Measurements from ENCODE around the gene FHL2. TPM values are rescaled to one million over a fixed set of nuclear protein-coding genes. Genes with fewer than 3 reads are reported as not detected.

FHL2 gene
- total and polyA plus RNA-seq, 2 of the 13 experiments (the other 11 are each of a cell fraction or from before 2014, with no cell fraction given) = 1.9 to 74.8 TPM

- TF ChIP-seq ZSCAN20 (CRISPR knock-in tag; IDR thresholded peaks at IDR 0.05; ENCODE audit: borderline replicate concordance) = no peak
- peak; percentile 95; the same call in 1 of the 2 replicates for TF ChIP-seq THAP7 (CRISPR knock-in tag; IDR thresholded peaks at IDR 0.05)
- TF ChIP-seq ZBTB42 (CRISPR knock-in tag; IDR thresholded peaks at IDR 0.05) = no peak
- 0 out of 2 replicates have a peak, but pooled peaks have one; percentile 23 for TF ChIP-seq EEA1 (CRISPR knock-in tag; IDR thresholded peaks at IDR 0.05; ENCODE audit: borderline replicate concordance)
- TF ChIP-seq ZNF704 (CRISPR knock-in tag; IDR thresholded peaks at IDR 0.05; ENCODE audit: borderline replicate concordance) = peak; percentile 99
- TF ChIP-seq ZBTB39 (CRISPR knock-in tag; IDR thresholded peaks at IDR 0.05) = no peak
- peak; percentile 92; the same call in 1 of the 2 replicates for TF ChIP-seq ZNF616 (CRISPR knock-in tag; IDR thresholded peaks at IDR 0.05; ENCODE audit: low read depth)
- TF ChIP-seq CBX5 (CRISPR knock-in tag; IDR thresholded peaks at IDR 0.05; ENCODE audit: borderline replicate concordance) = peak; percentile 56; the same call in 1 of the 2 replicates
- no peak for TF ChIP-seq ATRX (CRISPR knock-in tag; IDR thresholded peaks at IDR 0.05; ENCODE audit: borderline replicate concordance)
- TF ChIP-seq ZNF546 (CRISPR knock-in tag; conservative IDR thresholded peaks at IDR 0.05) = peak; percentile 88
- 0 out of 2 replicates have a peak, but pooled peaks have one; percentile 56 for TF ChIP-seq ZFP90 (CRISPR knock-in tag; IDR thresholded peaks at IDR 0.05; ENCODE audit: borderline replicate concordance)
- peak; percentile 69 for TF ChIP-seq DPF2 (CRISPR knock-in tag; IDR thresholded peaks at IDR 0.05; ENCODE audit: borderline replicate concordance, low read depth)
- TF ChIP-seq, protein P1, sequence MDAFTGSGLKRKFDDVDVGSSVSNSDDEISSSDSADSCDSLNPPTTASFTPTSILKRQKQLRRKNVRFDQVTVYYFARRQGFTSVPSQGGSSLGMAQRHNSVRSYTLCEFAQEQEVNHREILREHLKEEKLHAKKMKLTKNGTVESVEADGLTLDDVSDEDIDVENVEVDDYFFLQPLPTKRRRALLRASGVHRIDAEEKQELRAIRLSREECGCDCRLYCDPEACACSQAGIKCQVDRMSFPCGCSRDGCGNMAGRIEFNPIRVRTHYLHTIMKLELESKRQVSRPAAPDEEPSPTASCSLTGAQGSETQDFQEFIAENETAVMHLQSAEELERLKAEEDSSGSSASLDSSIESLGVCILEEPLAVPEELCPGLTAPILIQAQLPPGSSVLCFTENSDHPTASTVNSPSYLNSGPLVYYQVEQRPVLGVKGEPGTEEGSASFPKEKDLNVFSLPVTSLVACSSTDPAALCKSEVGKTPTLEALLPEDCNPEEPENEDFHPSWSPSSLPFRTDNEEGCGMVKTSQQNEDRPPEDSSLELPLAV (CRISPR knock-in tag; conservative IDR thresholded peaks at IDR 0.05; ENCODE audit: low read depth) = no peak
- no peak for TF ChIP-seq ZNF883 (CRISPR knock-in tag; IDR thresholded peaks at IDR 0.05; ENCODE audit: not compliant biosample characterization)
- TF ChIP-seq ZNF33B (CRISPR knock-in tag; IDR thresholded peaks at IDR 0.05) = peak; percentile 49; the same call in 1 of the 2 replicates
- no peak for TF ChIP-seq SRF (IDR thresholded peaks at IDR 0.05; ENCODE audit: low read depth, low read length)
- no peak for TF ChIP-seq SKI (IDR thresholded peaks at IDR 0.05; ENCODE audit: partially characterized antibody)
- TF ChIP-seq NFYC (CRISPR knock-in tag; IDR thresholded peaks at IDR 0.05) = no peak
- no peak for TF ChIP-seq SUZ12 (IDR thresholded peaks at IDR 0.05; ENCODE audit: low read depth, low read length)
- 0 out of 2 replicates have a peak, but pooled peaks have one; percentile 87 for TF ChIP-seq REXO4 (CRISPR knock-in tag; IDR thresholded peaks at IDR 0.05; ENCODE audit: borderline replicate concordance)
- peak; percentile 89; the same call in 1 of the 2 replicates for TF ChIP-seq ZC3H4 (CRISPR knock-in tag; IDR thresholded peaks at IDR 0.05; ENCODE audit: borderline replicate concordance)
- TF ChIP-seq MAZ (IDR thresholded peaks at IDR 0.05; ENCODE audit: borderline replicate concordance, low read depth, low read length) = no peak
- TF ChIP-seq MAZ (CRISPR knock-in tag; IDR thresholded peaks at IDR 0.05; ENCODE audit: low read depth) = peak; percentile 67; the same call in 1 of the 2 replicates
Observed at GRCh38 chr2:105328281-105329196, 70.3 kb downstream of the FHL2 start (continued).

Data from HepG2 (cell line).